Transverse colon (tissue), 4 donors: ENCODE data around the gene RHEB. TPM values are rescaled to one million over a fixed set of nuclear protein-coding genes. Genes with fewer than 3 reads are reported as not detected.

Experiments
- DNase-seq: peaks from one replicate; pipeline ENCODE4 v3.0.0-alpha.2; 2019
- H3K27ac ChIP-seq, 4 donors: fragments of 200-600 bp; sonication (generic); 2 replicates each; pipeline ENCODE4 v1.5.1; 2016 to 2018; ENCODE audit warnings: inconsistent platforms in 4 of 4
- H3K27me3 ChIP-seq: fragments of 200-600 bp; sonication (generic); 2 replicates; pipeline ENCODE4 v1.5.1; 2017; ENCODE audit warnings: inconsistent platforms
- H3K36me3 ChIP-seq, 4 donors: fragments of 200-600 bp; sonication (generic); 2 replicates each; pipeline ENCODE4 v1.5.1; 2017 to 2019; ENCODE audit warnings: inconsistent platforms in 4 of 4
- H3K4me1 ChIP-seq, 4 donors: fragments of 200-600 bp; sonication (generic); 2 replicates each; pipeline ENCODE4 v1.5.1; 2017 to 2020; ENCODE audit warnings: inconsistent platforms in 4 of 4
- H3K4me3 ChIP-seq, 4 donors: fragments of 200-600 bp; sonication (generic); 1 replicate in 1 of 4; 2 replicates in 3 of 4; pipeline versions ENCODE4 v1.5.1 to v1.6.1; 2017 to 2019; ENCODE audit warnings: inconsistent platforms in 4 of 4
- H3K9me3 ChIP-seq, 2 donors: fragments of 200-600 bp; sonication (generic); 2 replicates each; pipeline ENCODE4 v1.5.1; 2017 to 2019; ENCODE audit warnings: inconsistent platforms in 2 of 2
- EP300 ChIP-seq: sonication (generic); formaldehyde crosslinking; IDR thresholded peaks from one replicate; pipeline ENCODE4 v1.6.1; 2017; ENCODE audit warnings: antibody characterized with exemption, low read depth
- POLR2A ChIP-seq: fragments of 450-650 bp; IDR thresholded peaks from one replicate; pipeline ENCODE4 v1.6.1; 2016; ENCODE audit warnings: antibody characterized with exemption, mild to moderate bottlenecking, moderate library complexity
- POLR2AphosphoS5 ChIP-seq, 3 donors: sonication (generic); formaldehyde crosslinking; IDR thresholded peaks; one replicate each; pipeline ENCODE4 v1.6.1; 2016; ENCODE audit warnings: antibody characterized with exemption in 3 of 3
- WGBS, 2 donors: methylation state at CpG; one replicate each; pipeline ENCODE4 v1.1.5; 2018; ENCODE audit warnings: low coverage in 1 of 2; 5-methylcytosine and 5-hydroxymethylcytosine counted together
- in situ Hi-C, 4 donors: fragments of 200-750 bp; cut with MboI; loops; one replicate each; pipeline versions ENCODE4 v1.15.0 to v1.15.1; 2017; ENCODE audit warnings: low sequenced_read_pairs in 3 of 4, low pct_ligation_motif_present in 1 of 4, low pct_unique_long_range_greater_than_20kb in 1 of 4
- intact Hi-C: fragments of 100-400 bp; cut with DNase I; formaldehyde crosslinking; loops from one replicate; pipeline ENCODE4 v1.15.1; 2023; ENCODE audit warnings: low total_unique reads
- total RNA-seq, 4 donors: library from RNA; depleted of rRNA; stranded (reverse); fragments of >200 nt; gene quantifications; one replicate each; pipeline ENCODE4 v1.1.0, GENCODE V29; 2016
- TF ChIP-seq, protein P1 (sequence below), 5 experiments: fragments of 200-600 bp in 3 of 5; fragments of 450-650 bp in 2 of 5; sonication (generic) in 3 of 5; IDR thresholded peaks; 1 replicate in 2 of 5; 2 replicates in 3 of 5; pipeline ENCODE4 v1.5.1; 2016 to 2017; ENCODE audit warnings: antibody characterized with exemption in 5 of 5, inconsistent platforms in 3 of 5, mild to moderate bottlenecking in 2 of 5, moderate library complexity in 1 of 5

The RHEB gene
- total RNA-seq, 4 donors from 2014 or later = 12.7 to 70.5 (median 42.8) TPM

GRCh38 chr7:151477867-151478266, 41.8 kb downstream of the RHEB start:
- H3K4me1 ChIP-seq = peaks cover 0 to 4% (median under 1%) of the 10 kb centered on the region in 4 donors
- no peaks in the 10 kb centered on the region for H3K9me3 ChIP-seq
- 83 to 87% methylated on average over 7 of the region's 7 CpGs for whole genome bisulfite sequencing, 2 donors
- no peak overlapping the region for H3K27ac ChIP-seq
- intact Hi-C loops = no loop called here
- TF ChIP-seq EP300 (no peak), POLR2AphosphoS5 (IDR thresholded peaks at IDR 0.05) (no peak), POLR2A (no peak)
- TF ChIP-seq, protein P1, sequence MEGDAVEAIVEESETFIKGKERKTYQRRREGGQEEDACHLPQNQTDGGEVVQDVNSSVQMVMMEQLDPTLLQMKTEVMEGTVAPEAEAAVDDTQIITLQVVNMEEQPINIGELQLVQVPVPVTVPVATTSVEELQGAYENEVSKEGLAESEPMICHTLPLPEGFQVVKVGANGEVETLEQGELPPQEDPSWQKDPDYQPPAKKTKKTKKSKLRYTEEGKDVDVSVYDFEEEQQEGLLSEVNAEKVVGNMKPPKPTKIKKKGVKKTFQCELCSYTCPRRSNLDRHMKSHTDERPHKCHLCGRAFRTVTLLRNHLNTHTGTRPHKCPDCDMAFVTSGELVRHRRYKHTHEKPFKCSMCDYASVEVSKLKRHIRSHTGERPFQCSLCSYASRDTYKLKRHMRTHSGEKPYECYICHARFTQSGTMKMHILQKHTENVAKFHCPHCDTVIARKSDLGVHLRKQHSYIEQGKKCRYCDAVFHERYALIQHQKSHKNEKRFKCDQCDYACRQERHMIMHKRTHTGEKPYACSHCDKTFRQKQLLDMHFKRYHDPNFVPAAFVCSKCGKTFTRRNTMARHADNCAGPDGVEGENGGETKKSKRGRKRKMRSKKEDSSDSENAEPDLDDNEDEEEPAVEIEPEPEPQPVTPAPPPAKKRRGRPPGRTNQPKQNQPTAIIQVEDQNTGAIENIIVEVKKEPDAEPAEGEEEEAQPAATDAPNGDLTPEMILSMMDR (IDR thresholded peaks at IDR 0.05) = no peak
- H3K36me3 ChIP-seq = peaks cover 0 to 4% (median 0%) of the 10 kb centered on the region in 4 donors
- no peak overlapping the region for H3K4me3 ChIP-seq
- DNase-seq = no peak
- no peaks in the 10 kb centered on the region for H3K27me3 ChIP-seq
- in situ Hi-C loops = no loop called here

DNA sequence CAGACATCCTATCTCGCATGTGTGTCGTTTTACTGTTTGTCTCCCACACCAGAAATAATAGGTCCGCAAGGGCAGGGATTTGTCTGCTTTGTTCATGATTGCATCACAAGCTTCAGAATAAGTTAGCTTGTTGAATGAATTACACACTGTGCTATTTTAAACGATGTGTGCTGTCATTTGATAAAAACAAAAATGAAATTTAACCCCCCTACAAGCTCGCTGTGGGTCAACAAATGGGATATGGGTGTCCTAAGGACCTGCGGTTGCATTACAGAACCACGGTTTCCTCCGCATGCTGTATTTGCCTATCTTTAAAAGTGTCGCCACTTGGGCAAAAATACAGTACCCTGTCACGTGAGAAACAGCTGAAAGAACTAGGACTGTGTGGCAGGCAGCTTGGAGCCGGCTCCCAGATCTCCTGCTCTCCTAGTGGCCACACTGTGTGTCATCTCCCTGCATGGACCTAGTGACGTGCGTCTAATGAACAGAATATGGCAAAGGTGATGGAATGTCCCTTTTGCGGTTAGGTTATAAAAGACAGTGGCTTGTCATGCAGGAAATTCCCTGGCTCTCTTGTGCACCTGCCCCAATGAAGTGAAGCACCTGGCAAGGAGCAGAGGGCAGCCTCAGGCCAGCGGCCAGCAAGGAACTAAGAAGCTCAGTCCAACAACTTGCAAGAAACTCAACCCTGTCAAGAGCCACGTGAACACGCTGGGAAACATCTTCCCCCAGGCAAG, 46.9 kb downstream of the RHEB start:
- H3K4me3 ChIP-seq = no peak overlapping the region
- WGBS, 2 donors = 74 to 86% methylated on average over 5 to 17 of the region's 17 CpGs
- peak overlapping the region in 2 of 4 donors; percentile 14 to 17 for H3K27ac ChIP-seq
- H3K4me1 ChIP-seq = peaks cover 0 to 10% (median 3%) of the 10 kb centered on the region in 4 donors
- in situ Hi-C loops = loop anchor here in 1 of 4 donors (25.0 kb wide), 1 partner anchor 264 kb away; no protein-coding TSS in a partner anchor
- intact Hi-C loops = loop anchor here (2.0 kb wide), 1 partner anchor 398 kb away; no protein-coding TSS in a partner anchor
- peak; percentile 33 for DNase-seq
- TF ChIP-seq EP300 = no peak
- TF ChIP-seq, protein P1 (IDR thresholded peaks at IDR 0.05) = no peak
- TF ChIP-seq POLR2A = no peak
- no peak for TF ChIP-seq POLR2AphosphoS5 (IDR thresholded peaks at IDR 0.05)
- H3K36me3 ChIP-seq = peaks cover 0 to 22% (median 3%) of the 10 kb centered on the region in 4 donors
- H3K9me3 ChIP-seq = no peaks in the 10 kb centered on the region
- no peaks in the 10 kb centered on the region for H3K27me3 ChIP-seq

DNA sequence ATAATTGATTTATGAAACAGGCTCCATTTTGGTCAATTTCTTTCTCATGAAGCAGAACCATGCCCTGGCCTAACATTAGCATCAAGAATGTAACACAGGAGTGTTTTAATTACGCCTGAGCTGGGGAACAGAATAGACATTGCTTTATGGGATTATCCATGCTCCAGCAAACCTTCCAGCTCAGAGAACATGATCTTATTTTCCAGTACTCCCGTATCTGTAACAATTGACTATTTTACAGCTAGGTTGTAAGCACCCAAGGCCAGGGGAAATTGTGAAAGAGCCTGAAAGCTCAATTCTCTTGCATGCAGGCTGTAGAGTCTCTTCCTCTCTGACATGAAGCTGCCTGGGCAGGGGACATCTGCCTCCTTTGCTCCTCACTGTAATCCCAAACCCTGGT, 49.0 kb downstream of the RHEB start:
- TF ChIP-seq POLR2A (no peak), POLR2AphosphoS5 (IDR thresholded peaks at IDR 0.05) (no peak), EP300 (no peak)
- TF ChIP-seq, protein P1 (IDR thresholded peaks at IDR 0.05) = no peak
- no peaks in the 10 kb centered on the region for H3K27me3 ChIP-seq
- no peak overlapping the region for H3K4me3 ChIP-seq
- in situ Hi-C loops = loop anchor here in 1 of 4 donors (25.0 kb wide), 1 partner anchor 267 kb away; no protein-coding TSS in a partner anchor
- H3K27ac ChIP-seq = no peak overlapping the region
- intact Hi-C loops = no loop called here
- peaks cover 0 to 10% (median 3%) of the 10 kb centered on the region in 4 donors for H3K4me1 ChIP-seq
- no peak for DNase-seq
- 80 to 81% methylated on average over 2 of the region's 2 CpGs for WGBS, 2 donors
- peaks cover 0 to 26% (median 3%) of the 10 kb centered on the region in 4 donors for H3K36me3 ChIP-seq
- no peaks in the 10 kb centered on the region for H3K9me3 ChIP-seq

GRCh38 chr7:151469281-151469680, 50.4 kb downstream of the RHEB start:
- H3K27ac ChIP-seq = peak overlapping the region in 1 of 4 donors; percentile 8
- intact Hi-C loops = no loop called here
- in situ Hi-C loops = loop anchor here in 1 of 4 donors (25.0 kb wide), 1 partner anchor 268 kb away; no protein-coding TSS in a partner anchor
- peaks cover 0 to 10% (median 3%) of the 10 kb centered on the region in 4 donors for H3K4me1 ChIP-seq
- H3K27me3 ChIP-seq = no peaks in the 10 kb centered on the region
- no peaks in the 10 kb centered on the region for H3K9me3 ChIP-seq
- H3K36me3 ChIP-seq = peaks cover 0 to 34% (median 4%) of the 10 kb centered on the region in 4 donors
- H3K4me3 ChIP-seq = no peak overlapping the region
- TF ChIP-seq POLR2A (no peak), EP300 (no peak), POLR2AphosphoS5 (IDR thresholded peaks at IDR 0.05) (no peak)
- TF ChIP-seq, protein P1 (IDR thresholded peaks at IDR 0.05) = no peak
- peak; percentile 69 for DNase-seq
- WGBS, 2 donors = 49% methylated on average over 5 of the region's 5 CpGs; no CpG with 5 or more reads in 1 of the 2 donors
